A673 (cell line): ENCODE results near the gene EPS15.

Experiments used
- EZH2 ChIP-seq: fragments of 200-600 bp; sonication (generic); IDR thresholded peaks from 2 replicates; pipeline ENCODE4 v1.6.1; 2017; ENCODE audit warnings: borderline replicate concordance, low read depth, mild to moderate bottlenecking, mixed read lengths, antibody characterized with exemption, low read length; ENCODE audit not compliant: poor library complexity, severe bottlenecking
- TF ChIP-seq, protein P1 (sequence below): fragments of 300-800, 200-600 bp; sonication (generic); conservative IDR thresholded peaks from 2 replicates; pipeline ENCODE4 v1.5.1; 2017; ENCODE audit warnings: low read depth, mild to moderate bottlenecking, antibody characterized with exemption, low read length, moderate library complexity, mixed read lengths

DNA sequence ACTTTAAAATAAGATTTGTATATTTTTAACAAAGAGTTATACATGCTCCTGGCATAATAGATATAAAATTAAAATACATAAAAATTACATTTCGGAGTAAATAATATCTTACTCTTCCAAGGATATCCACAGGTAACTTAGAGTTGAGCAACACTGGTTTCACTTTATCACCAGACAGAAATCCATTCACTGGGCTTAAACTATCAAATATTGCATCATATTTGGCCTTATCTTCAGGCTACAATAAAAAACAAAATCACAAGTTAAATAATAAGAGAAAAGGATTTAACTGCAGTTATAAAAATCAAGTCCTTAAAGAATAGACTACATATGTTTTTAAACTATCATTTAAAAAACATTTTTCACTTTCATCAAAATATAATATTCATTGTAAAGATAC, 55.5 kb downstream of the EPS15 start:
- no peak for TF ChIP-seq EZH2
- TF ChIP-seq, protein P1, sequence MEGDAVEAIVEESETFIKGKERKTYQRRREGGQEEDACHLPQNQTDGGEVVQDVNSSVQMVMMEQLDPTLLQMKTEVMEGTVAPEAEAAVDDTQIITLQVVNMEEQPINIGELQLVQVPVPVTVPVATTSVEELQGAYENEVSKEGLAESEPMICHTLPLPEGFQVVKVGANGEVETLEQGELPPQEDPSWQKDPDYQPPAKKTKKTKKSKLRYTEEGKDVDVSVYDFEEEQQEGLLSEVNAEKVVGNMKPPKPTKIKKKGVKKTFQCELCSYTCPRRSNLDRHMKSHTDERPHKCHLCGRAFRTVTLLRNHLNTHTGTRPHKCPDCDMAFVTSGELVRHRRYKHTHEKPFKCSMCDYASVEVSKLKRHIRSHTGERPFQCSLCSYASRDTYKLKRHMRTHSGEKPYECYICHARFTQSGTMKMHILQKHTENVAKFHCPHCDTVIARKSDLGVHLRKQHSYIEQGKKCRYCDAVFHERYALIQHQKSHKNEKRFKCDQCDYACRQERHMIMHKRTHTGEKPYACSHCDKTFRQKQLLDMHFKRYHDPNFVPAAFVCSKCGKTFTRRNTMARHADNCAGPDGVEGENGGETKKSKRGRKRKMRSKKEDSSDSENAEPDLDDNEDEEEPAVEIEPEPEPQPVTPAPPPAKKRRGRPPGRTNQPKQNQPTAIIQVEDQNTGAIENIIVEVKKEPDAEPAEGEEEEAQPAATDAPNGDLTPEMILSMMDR = no peak
